IMR-90 (cell line): ENCODE measurements around the gene ENHO. TPM values are rescaled to one million over a fixed set of nuclear protein-coding genes. Genes with fewer than 3 reads are reported as not detected.

ENCODE experiments used
- ATAC-seq: fragments of 200-7000 bp; cut with Tn5 transposase; 2 replicates; pipeline ENCODE4 v1.9.1; 2020; ENCODE audit warnings: low read depth, mild to moderate bottlenecking, moderate library complexity
- BruUV-seq: library from RNA; stranded (reverse); fragments of 400-500 nt; replicated peaks from 2 replicates; lab custom pipeline; 2021; lab: Mats Ljungman, UMichigan
- CTCF ChIA-PET: fragments of 300-600 bp; formaldehyde crosslinking; extraction: SDS; loops from one replicate; lab custom pipeline; 2021; ENCODE audit warnings: antibody characterized with exemption; lab: Yijun Ruan, JAX
- POLR2A ChIA-PET: fragments of 300-600 bp; sonication (Branson Sonifier 250); formaldehyde crosslinking; loops from one replicate; lab custom pipeline; 2022; ENCODE audit warnings: antibody characterized with exemption; ENCODE audit not compliant: unreplicated experiment; lab: Charles Lee
- DNase-seq: peaks from one replicate; pipeline ENCODE4 v3.0.0; 2013
- H2AFZ ChIP-seq: replicated peaks from 2 replicates; pipeline ENCODE3; 2013; ENCODE audit warnings: low read length, mild to moderate bottlenecking; ENCODE audit not compliant: poor library complexity
- H2AK5ac ChIP-seq: 2 replicates; pipeline ENCODE4 v1.6.1; 2013; ENCODE audit warnings: low read depth, low read length, inconsistent platforms
- H2AK9ac ChIP-seq: replicated peaks from 2 replicates; pipeline ENCODE3; 2013; ENCODE audit warnings: mild to moderate bottlenecking, low read depth, low read length, moderate library complexity; ENCODE audit not compliant: poor library complexity
- H2BK120ac ChIP-seq: 2 replicates; pipeline ENCODE4 v1.6.1; 2013; ENCODE audit warnings: low read depth, low read length, inconsistent platforms
- H2BK15ac ChIP-seq: 3 replicates; pipeline ENCODE4 v1.6.1; 2013; ENCODE audit warnings: low read depth, low read length, inconsistent platforms
- H2BK20ac ChIP-seq: 2 replicates; pipeline ENCODE4 v1.6.1; 2013; ENCODE audit warnings: low read depth, mild to moderate bottlenecking, inconsistent platforms, low read length, moderate library complexity
- H2BK5ac ChIP-seq: 2 replicates; pipeline ENCODE4 v1.6.1; 2013; ENCODE audit warnings: mild to moderate bottlenecking, low read depth, low read length, inconsistent platforms; ENCODE audit not compliant: poor library complexity, severe bottlenecking
- H3K14ac ChIP-seq: replicated peaks from 2 replicates; pipeline ENCODE4 v1.6.1; 2013; ENCODE audit warnings: low read depth, low read length, inconsistent platforms
- H3K18ac ChIP-seq: 2 replicates; pipeline ENCODE4 v1.6.1; 2013; ENCODE audit warnings: low read depth, low read length, control low read depth
- H3K23ac ChIP-seq: 2 replicates; pipeline ENCODE4 v1.6.1; 2013; ENCODE audit warnings: low read depth, low read length, inconsistent platforms
- H3K27ac ChIP-seq: 2 replicates; pipeline ENCODE4 v1.5.1; 2013; ENCODE audit warnings: mild to moderate bottlenecking, control low read depth, low read length; ENCODE audit not compliant: insufficient read depth
- H3K27me3 ChIP-seq: 2 replicates; pipeline ENCODE4 v1.6.1; 2013; ENCODE audit warnings: low read length; ENCODE audit not compliant: control insufficient read depth, insufficient read depth
- H3K36me3 ChIP-seq: 2 replicates; pipeline ENCODE4 v1.6.1; 2013; ENCODE audit warnings: low read length, mixed read lengths; ENCODE audit not compliant: control insufficient read depth, insufficient read depth
- H3K4ac ChIP-seq: 2 replicates; pipeline ENCODE4 v1.6.1; 2013; ENCODE audit warnings: low read depth, low read length, inconsistent platforms
- H3K4me1 ChIP-seq: 2 replicates; pipeline ENCODE4 v1.6.1; 2013; ENCODE audit warnings: low read length, mixed read lengths; ENCODE audit not compliant: control insufficient read depth, insufficient read depth
- H3K4me2 ChIP-seq: 2 replicates; pipeline ENCODE4 v1.6.1; 2013; ENCODE audit warnings: low read depth, mild to moderate bottlenecking, control low read depth, low read length, moderate library complexity
- H3K4me3 ChIP-seq: 2 replicates; pipeline ENCODE4 v1.5.1; 2013; ENCODE audit warnings: low read depth, mild to moderate bottlenecking, control low read depth, low read length, moderate library complexity; ENCODE audit not compliant: insufficient read depth
- H3K56ac ChIP-seq: 2 replicates; pipeline ENCODE4 v1.6.1; 2013; ENCODE audit warnings: low read length, inconsistent platforms; ENCODE audit not compliant: insufficient read depth; ENCODE audit errors: extremely low read depth
- H3K79me1 ChIP-seq, 2 experiments: 2 replicates each; pipeline ENCODE4 v1.6.1; 2013; ENCODE audit warnings: low read length in 2 of 2, inconsistent platforms in 1 of 2, low read depth in 1 of 2
- H3K9ac ChIP-seq: 2 replicates; pipeline ENCODE4 v1.6.1; 2013; ENCODE audit warnings: low read depth, low read length, control low read depth
- H3K9me1 ChIP-seq: 2 replicates; pipeline ENCODE4 v1.6.1; 2013; ENCODE audit warnings: low read length, inconsistent platforms; ENCODE audit not compliant: insufficient read depth
- H3K9me3 ChIP-seq: 2 replicates; pipeline ENCODE4 v1.6.1; 2013; ENCODE audit warnings: low read length; ENCODE audit not compliant: control insufficient read depth, insufficient read depth
- H4K20me1 ChIP-seq: 2 replicates; pipeline ENCODE4 v1.6.1; 2013; ENCODE audit warnings: low read length, inconsistent platforms; ENCODE audit not compliant: insufficient read depth
- H4K5ac ChIP-seq: 2 replicates; pipeline ENCODE4 v1.6.1; 2013; ENCODE audit warnings: mild to moderate bottlenecking, low read depth, low read length, control low read depth
- H4K8ac ChIP-seq, 2 experiments: 2 replicates each; pipeline ENCODE4 v1.6.1; 2013; ENCODE audit warnings: low read depth in 2 of 2, low read length in 2 of 2, control low read depth in 1 of 2, inconsistent platforms in 1 of 2
- H4K91ac ChIP-seq: 2 replicates; pipeline ENCODE4 v1.6.1; 2013; ENCODE audit warnings: low read depth, low read length, inconsistent platforms; ENCODE audit not compliant: insufficient read depth
- CHD1 ChIP-seq: IDR thresholded peaks from 2 replicates; pipeline ENCODE4 v1.6.1; 2012; ENCODE audit warnings: low read depth, low read length, improper control_type of control experiment
- ELK1 ChIP-seq: fragments of 150-350 bp; IDR thresholded peaks from 2 replicates; pipeline ENCODE4 v1.6.1; 2016; ENCODE audit warnings: low read depth, mild to moderate bottlenecking, low read length, moderate library complexity, borderline replicate concordance
- MAZ ChIP-seq: IDR thresholded peaks from 2 replicates; pipeline ENCODE4 v1.6.1; 2012; ENCODE audit warnings: low read depth, mild to moderate bottlenecking, low read length, improper control_type of control experiment, moderate library complexity, borderline replicate concordance
- POLR2A ChIP-seq: IDR thresholded peaks from 2 replicates; pipeline ENCODE4 v1.6.1; 2012; ENCODE audit warnings: mild to moderate bottlenecking, low read depth, low read length
- RAD21 ChIP-seq: IDR thresholded peaks from 2 replicates; pipeline ENCODE4 v1.6.1; 2012; ENCODE audit warnings: low read length, improper control_type of control experiment
- RFX5 ChIP-seq: IDR thresholded peaks from 2 replicates; pipeline ENCODE4 v1.8.0; 2012; ENCODE audit warnings: low read depth, mild to moderate bottlenecking, low read length, moderate library complexity
- WGBS, 2 experiments: methylation state at CpG; one replicate each; pipeline versions ENCODE4 v1.1.5 to v1.1.7; 2013; ENCODE audit warnings: missing lambda C conversion rate in 2 of 2; ENCODE audit not compliant: insufficient read length in 1 of 2; ENCODE audit errors: extremely low coverage in 2 of 2; 5-methylcytosine and 5-hydroxymethylcytosine counted together
- dilution Hi-C: fragments of 300-500 bp; cut with HindIII; formaldehyde crosslinking; loops from one replicate; pipeline ENCODE4 v1.14.3; 2018; ENCODE audit warnings: low sequenced_read_pairs; ENCODE audit not compliant: unreplicated experiment
- in situ Hi-C: fragments of 300-500 bp; cut with MboI; formaldehyde crosslinking; loops from 3 replicates; pipeline ENCODE4 v1.14.3; 2019; ENCODE audit warnings: low sequenced_read_pairs, inconsistent platforms, mixed read lengths
- intact Hi-C: fragments of 100-400 bp; cut with micrococcal nuclease; formaldehyde crosslinking; loops from 2 replicates; pipeline ENCODE4 v1.10.0; 2022
- polyA plus RNA-seq, 3 experiments: library from polyadenylated mRNA; depleted of rRNA; stranded (reverse); fragments of >200 nt; gene quantifications; 2 replicates each; pipeline ENCODE4 v1.2.3, GENCODE V29; 2012; ENCODE audit warnings: low replicate concordance in 1 of 3
- total RNA-seq: library from RNA; depleted of rRNA; stranded (reverse); fragments of >200 nt; gene quantifications from 2 replicates; pipeline ENCODE4 v1.2.3, GENCODE V29; 2012

The ENHO gene
- total and polyA plus RNA-seq, 2 of the 4 experiments (the other 2 are of a cell fraction) = not detected

- WGBS, 2 experiments = no CpG with 5 or more reads among the region's 7 CpGs
- Histone ChIP-seq H3K4me1 (no peaks in the 10 kb centered on the region), H2AK9ac (no peak overlapping the region), H3K9me1 (no peaks in the 10 kb centered on the region), H2BK20ac (no peak overlapping the region), H2BK5ac (no peak overlapping the region), H3K4me2 (no peak overlapping the region), H3K56ac (no peak overlapping the region), H4K20me1 (peaks cover under 1% of the 10 kb centered on the region), H3K14ac (no peak overlapping the region), H3K79me1 (no peaks in the 10 kb centered on the region), H3K4ac (no peak overlapping the region), H3K9me3 (no peaks in the 10 kb centered on the region), H3K4me3 (no peak overlapping the region), H3K27me3 (peaks cover 71% of the 10 kb centered on the region), H3K36me3 (no peaks in the 10 kb centered on the region), H2BK120ac (no peak overlapping the region), H4K8ac (no peak overlapping the region), H2BK15ac (no peak overlapping the region), H3K18ac (no peak overlapping the region), H3K27ac (no peak overlapping the region), H3K23ac (no peak overlapping the region), H4K5ac (no peak overlapping the region), H2AK5ac (no peak overlapping the region), H4K91ac (no peak overlapping the region), H2AFZ (no peak overlapping the region), H3K9ac (no peak overlapping the region)
- intact Hi-C loops = no loop called here
- DNase-seq = no peak
- POLR2A ChIA-PET = no interaction called here
- ATAC-seq = no peak
- CTCF ChIA-PET = no interaction called here
- TF ChIP-seq MAZ (no peak), ELK1 (no peak), POLR2A (no peak), CHD1 (no peak), RFX5 (no peak), RAD21 (no peak)
- BruUV-seq = no TSS peak
- in situ Hi-C loops = no loop called here
- dilution Hi-C loops = no loop called here
Measured at GRCh38 chr9:34517185-34517584, 5.6 kb downstream of the ENHO start.
